ENCODE results near the gene TRDN.
A peak's percentile ranks its signal among the peaks of the same experiment; 100 is the strongest.

TRDN gene

DNA sequence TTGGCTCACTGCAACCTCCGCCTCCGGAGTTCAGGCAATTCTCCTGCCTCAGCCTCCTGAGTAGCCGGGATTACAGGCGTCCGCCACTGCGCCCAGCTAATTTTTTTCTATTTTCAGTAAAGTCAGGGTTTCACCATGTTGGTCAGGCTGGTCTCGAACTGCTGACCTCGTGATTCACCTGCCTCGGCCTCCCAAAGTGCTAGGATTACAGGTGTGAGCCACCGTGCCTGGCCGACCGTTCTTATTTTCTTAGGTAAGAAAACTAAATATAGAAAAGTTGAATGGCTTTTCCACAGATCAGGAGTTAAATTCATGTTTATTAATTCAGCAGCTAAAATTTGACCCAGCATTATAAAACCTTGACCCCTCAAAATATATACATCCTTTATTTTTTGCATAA is 238.7 kb downstream of the TRDN start:
- no peaks in the 10 kb centered on the region for H3K79me2 ChIP-seq (ENCODE audit: insufficient read depth, low read length)
- no peaks in the 10 kb centered on the region for H3K4me1 ChIP-seq (ENCODE audit: insufficient read depth, low read length)
- no peaks in the 10 kb centered on the region for H3K36me3 ChIP-seq (ENCODE audit: insufficient read depth, low read length)
- no peak for DNase-seq
- no peak overlapping the region for H3K4me3 ChIP-seq (ENCODE audit: low read depth in 1 of 2, low read length in 2 of 2)
- H2AFZ ChIP-seq (ENCODE audit: low read depth, low read length): no peak overlapping the region
- no peak overlapping the region for H3K27ac ChIP-seq (ENCODE audit: low read length)
- ATAC-seq (ENCODE audit: insufficient read depth, low read depth): no peak
- H3K9me3 ChIP-seq (ENCODE audit: insufficient read depth, low read length, severe bottlenecking): no peaks in the 10 kb centered on the region
- TF ChIP-seq, protein P1, sequence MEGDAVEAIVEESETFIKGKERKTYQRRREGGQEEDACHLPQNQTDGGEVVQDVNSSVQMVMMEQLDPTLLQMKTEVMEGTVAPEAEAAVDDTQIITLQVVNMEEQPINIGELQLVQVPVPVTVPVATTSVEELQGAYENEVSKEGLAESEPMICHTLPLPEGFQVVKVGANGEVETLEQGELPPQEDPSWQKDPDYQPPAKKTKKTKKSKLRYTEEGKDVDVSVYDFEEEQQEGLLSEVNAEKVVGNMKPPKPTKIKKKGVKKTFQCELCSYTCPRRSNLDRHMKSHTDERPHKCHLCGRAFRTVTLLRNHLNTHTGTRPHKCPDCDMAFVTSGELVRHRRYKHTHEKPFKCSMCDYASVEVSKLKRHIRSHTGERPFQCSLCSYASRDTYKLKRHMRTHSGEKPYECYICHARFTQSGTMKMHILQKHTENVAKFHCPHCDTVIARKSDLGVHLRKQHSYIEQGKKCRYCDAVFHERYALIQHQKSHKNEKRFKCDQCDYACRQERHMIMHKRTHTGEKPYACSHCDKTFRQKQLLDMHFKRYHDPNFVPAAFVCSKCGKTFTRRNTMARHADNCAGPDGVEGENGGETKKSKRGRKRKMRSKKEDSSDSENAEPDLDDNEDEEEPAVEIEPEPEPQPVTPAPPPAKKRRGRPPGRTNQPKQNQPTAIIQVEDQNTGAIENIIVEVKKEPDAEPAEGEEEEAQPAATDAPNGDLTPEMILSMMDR (IDR thresholded peaks at IDR 0.05; ENCODE audit: borderline replicate concordance, extremely low read depth, low read length, poor library complexity, severe bottlenecking): no peak
- no peak for TF ChIP-seq EZH2 (IDR thresholded peaks at IDR 0.05; ENCODE audit: borderline replicate concordance, low read depth, low read length, severe bottlenecking)
- H3K4me2 ChIP-seq (ENCODE audit: insufficient read depth, low read length): no peak overlapping the region
- H3K27me3 ChIP-seq (ENCODE audit: insufficient read depth, low read length, poor library complexity): no peaks in the 10 kb centered on the region
- no peak overlapping the region for H3K9ac ChIP-seq (ENCODE audit: low read depth, low read length)
- no peaks in the 10 kb centered on the region for H4K20me1 ChIP-seq (ENCODE audit: insufficient read depth, low read length)

DNA sequence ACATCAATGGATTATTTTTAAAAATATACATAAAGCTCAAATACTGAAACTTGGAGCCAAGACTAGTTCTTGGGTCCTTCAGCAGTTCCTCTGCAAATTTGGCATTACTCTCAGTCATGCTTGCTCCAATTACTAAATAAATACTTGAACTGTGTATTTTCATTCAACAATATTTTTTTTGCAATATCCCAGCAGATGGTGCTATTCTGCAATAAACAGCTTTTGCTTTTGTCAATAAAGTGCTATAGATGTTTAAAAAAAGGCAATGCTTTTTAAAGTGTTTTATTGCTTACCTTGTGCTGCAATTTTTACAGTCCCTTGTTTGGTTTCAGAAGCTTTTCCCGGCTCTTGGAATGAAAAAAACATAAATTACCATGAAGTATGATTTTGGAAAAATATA is 243.4 kb downstream of the TRDN start:
- ATAC-seq (ENCODE audit: insufficient read depth, low read depth) (no peak), DNase-seq (no peak)
- Histone ChIP-seq H2AFZ (ENCODE audit: low read depth, low read length) (no peak overlapping the region), H3K4me3 (ENCODE audit: low read depth in 1 of 2, low read length in 2 of 2) (no peak overlapping the region), H3K4me1 (ENCODE audit: insufficient read depth, low read length) (no peaks in the 10 kb centered on the region), H3K4me2 (ENCODE audit: insufficient read depth, low read length) (no peak overlapping the region), H3K9ac (ENCODE audit: low read depth, low read length) (no peak overlapping the region), H3K36me3 (ENCODE audit: insufficient read depth, low read length) (no peaks in the 10 kb centered on the region), H4K20me1 (ENCODE audit: insufficient read depth, low read length) (no peaks in the 10 kb centered on the region), H3K27ac (ENCODE audit: low read length) (no peak overlapping the region), H3K9me3 (ENCODE audit: insufficient read depth, low read length, severe bottlenecking) (no peaks in the 10 kb centered on the region), H3K79me2 (ENCODE audit: insufficient read depth, low read length) (no peaks in the 10 kb centered on the region), H3K27me3 (ENCODE audit: insufficient read depth, low read length, poor library complexity) (peaks cover 8% of the 10 kb centered on the region)
- TF ChIP-seq, protein P1 (IDR thresholded peaks at IDR 0.05; ENCODE audit: borderline replicate concordance, extremely low read depth, low read length, poor library complexity, severe bottlenecking): peak; percentile 48
- no peak for TF ChIP-seq EZH2 (IDR thresholded peaks at IDR 0.05; ENCODE audit: borderline replicate concordance, low read depth, low read length, severe bottlenecking)

DNA sequence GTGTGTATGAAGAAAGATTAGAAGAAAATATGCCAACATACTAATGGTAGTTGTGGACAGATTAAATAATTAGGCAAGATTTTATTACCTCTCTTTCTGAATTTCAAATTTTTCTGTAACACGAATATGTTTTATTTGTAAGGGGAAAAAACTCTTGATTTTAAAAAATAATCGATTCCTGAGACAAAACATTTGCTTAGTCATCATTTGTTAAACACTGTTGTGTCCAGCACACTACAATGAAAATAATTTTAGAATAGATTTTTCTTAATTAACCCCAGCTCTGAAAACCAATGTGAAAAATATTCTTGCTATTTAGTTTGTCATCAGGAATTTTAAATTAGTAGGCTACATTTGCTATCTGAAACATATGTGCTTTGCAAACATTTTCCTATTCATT is 253.0 kb downstream of the TRDN start:
- TF ChIP-seq EZH2 (IDR thresholded peaks at IDR 0.05; ENCODE audit: borderline replicate concordance, low read depth, low read length, severe bottlenecking): no peak
- TF ChIP-seq, protein P1 (IDR thresholded peaks at IDR 0.05; ENCODE audit: borderline replicate concordance, extremely low read depth, low read length, poor library complexity, severe bottlenecking): no peak
- no peak overlapping the region for H3K27ac ChIP-seq (ENCODE audit: low read length)
- H3K36me3 ChIP-seq (ENCODE audit: insufficient read depth, low read length): no peaks in the 10 kb centered on the region
- H3K4me2 ChIP-seq (ENCODE audit: insufficient read depth, low read length): no peak overlapping the region
- no peak for ATAC-seq (ENCODE audit: insufficient read depth, low read depth)
- H2AFZ ChIP-seq (ENCODE audit: low read depth, low read length): no peak overlapping the region
- H4K20me1 ChIP-seq (ENCODE audit: insufficient read depth, low read length): no peaks in the 10 kb centered on the region
- no peak overlapping the region for H3K9ac ChIP-seq (ENCODE audit: low read depth, low read length)
- H3K79me2 ChIP-seq (ENCODE audit: insufficient read depth, low read length): no peaks in the 10 kb centered on the region
- H3K4me1 ChIP-seq (ENCODE audit: insufficient read depth, low read length): no peaks in the 10 kb centered on the region
- no peak for DNase-seq
- H3K9me3 ChIP-seq (ENCODE audit: insufficient read depth, low read length, severe bottlenecking): no peaks in the 10 kb centered on the region
- H3K27me3 ChIP-seq (ENCODE audit: insufficient read depth, low read length, poor library complexity): peaks cover 3% of the 10 kb centered on the region
- H3K4me3 ChIP-seq (ENCODE audit: low read depth in 1 of 2, low read length in 2 of 2): no peak overlapping the region

DNA sequence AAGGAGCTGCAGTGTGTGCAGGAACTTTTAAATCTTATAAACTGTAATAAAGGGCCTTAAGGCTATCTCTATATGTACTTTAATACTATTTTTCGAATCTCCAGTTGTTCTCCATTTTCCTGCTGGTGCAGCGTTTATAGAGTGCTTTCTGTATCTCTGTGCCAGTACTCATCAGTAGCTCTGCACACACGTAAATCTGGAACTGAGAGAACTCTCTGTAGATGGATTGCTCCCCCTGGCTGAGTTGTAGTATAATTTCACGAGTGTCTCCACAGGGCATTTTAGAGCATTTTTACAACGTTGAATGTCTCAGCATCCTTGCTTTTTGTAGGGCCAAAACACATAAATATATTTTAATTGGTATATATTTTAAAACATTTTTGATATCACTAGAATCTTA is 256.5 kb downstream of the TRDN start:
- Histone ChIP-seq H3K9ac (ENCODE audit: low read depth, low read length) (no peak overlapping the region), H3K27me3 (ENCODE audit: insufficient read depth, low read length, poor library complexity) (peaks cover 3% of the 10 kb centered on the region), H3K79me2 (ENCODE audit: insufficient read depth, low read length) (no peaks in the 10 kb centered on the region), H4K20me1 (ENCODE audit: insufficient read depth, low read length) (no peaks in the 10 kb centered on the region), H3K9me3 (ENCODE audit: insufficient read depth, low read length, severe bottlenecking) (no peaks in the 10 kb centered on the region), H3K36me3 (ENCODE audit: insufficient read depth, low read length) (no peaks in the 10 kb centered on the region), H3K4me3 (ENCODE audit: low read depth in 1 of 2, low read length in 2 of 2) (no peak overlapping the region), H3K4me1 (ENCODE audit: insufficient read depth, low read length) (no peaks in the 10 kb centered on the region), H2AFZ (ENCODE audit: low read depth, low read length) (no peak overlapping the region), H3K27ac (ENCODE audit: low read length) (no peak overlapping the region), H3K4me2 (ENCODE audit: insufficient read depth, low read length) (no peak overlapping the region)
- DNase-seq: peak; percentile 7
- ATAC-seq (ENCODE audit: insufficient read depth, low read depth): peak; percentile 66; the same call in 1 of the 3 replicates
- TF ChIP-seq, protein P1 (IDR thresholded peaks at IDR 0.05; ENCODE audit: borderline replicate concordance, extremely low read depth, low read length, poor library complexity, severe bottlenecking): peak; percentile 47
- no peak for TF ChIP-seq EZH2 (IDR thresholded peaks at IDR 0.05; ENCODE audit: borderline replicate concordance, low read depth, low read length, severe bottlenecking)
